ENCODE data around the gene GLYR1.
"Not testable (repeated sequence)": the region's sequence is repeated elsewhere in the genome, so short reads cannot be mapped to it uniquely, and the experiment has no call there.

Gene GLYR1

GRCh38 chr16:4846901-4847773 is at the start of gene GLYR1, which contains the start of gene UBN1:
Gene GLYR1 (minus strand): TSS chr16:4847288. CDS start chr16:4847265, 23 bp downstream.
Gene UBN1 (plus strand): TSS chr16:4847481. CDS start chr16:4852918, 5,437 bp downstream.
- TF ChIP-seq, protein P1, sequence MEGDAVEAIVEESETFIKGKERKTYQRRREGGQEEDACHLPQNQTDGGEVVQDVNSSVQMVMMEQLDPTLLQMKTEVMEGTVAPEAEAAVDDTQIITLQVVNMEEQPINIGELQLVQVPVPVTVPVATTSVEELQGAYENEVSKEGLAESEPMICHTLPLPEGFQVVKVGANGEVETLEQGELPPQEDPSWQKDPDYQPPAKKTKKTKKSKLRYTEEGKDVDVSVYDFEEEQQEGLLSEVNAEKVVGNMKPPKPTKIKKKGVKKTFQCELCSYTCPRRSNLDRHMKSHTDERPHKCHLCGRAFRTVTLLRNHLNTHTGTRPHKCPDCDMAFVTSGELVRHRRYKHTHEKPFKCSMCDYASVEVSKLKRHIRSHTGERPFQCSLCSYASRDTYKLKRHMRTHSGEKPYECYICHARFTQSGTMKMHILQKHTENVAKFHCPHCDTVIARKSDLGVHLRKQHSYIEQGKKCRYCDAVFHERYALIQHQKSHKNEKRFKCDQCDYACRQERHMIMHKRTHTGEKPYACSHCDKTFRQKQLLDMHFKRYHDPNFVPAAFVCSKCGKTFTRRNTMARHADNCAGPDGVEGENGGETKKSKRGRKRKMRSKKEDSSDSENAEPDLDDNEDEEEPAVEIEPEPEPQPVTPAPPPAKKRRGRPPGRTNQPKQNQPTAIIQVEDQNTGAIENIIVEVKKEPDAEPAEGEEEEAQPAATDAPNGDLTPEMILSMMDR (conservative IDR thresholded peaks at IDR 0.05; ENCODE audit: low read length): no peak

DNA sequence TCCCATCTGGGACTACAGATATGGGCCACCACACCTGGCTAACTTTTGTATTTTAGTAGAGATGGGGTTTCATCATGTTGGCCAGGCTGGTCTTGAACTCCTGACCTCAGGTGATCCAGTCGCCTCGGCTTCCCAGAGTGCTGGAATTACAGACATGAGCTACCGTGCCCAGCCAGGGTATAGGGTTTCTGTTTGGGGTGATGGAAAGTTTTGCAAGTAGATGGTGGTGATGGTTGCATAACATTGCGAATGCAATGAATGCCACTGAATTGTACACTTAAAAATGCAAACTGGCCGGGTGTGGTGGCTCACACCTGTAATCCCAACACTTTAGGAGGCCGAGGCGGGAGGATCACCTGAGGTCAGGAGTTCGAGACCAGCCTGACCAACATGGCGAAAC is 49.7 kb upstream of the GLYR1 start:
- DNase-seq (ENCODE audit: low read depth); H3K4me3 ChIP-seq (ENCODE audit: low read length): not testable (repeated sequence)

More at GRCh38 chr16:4846901-4847773, at the start of gene GLYR1, which contains the start of gene UBN1:
- peak within 1 kb of the TSS; percentile 83 for H3K4me3 ChIP-seq (ENCODE audit: low read length)
- peak; percentile 95 for DNase-seq (ENCODE audit: low read depth)

DNA sequence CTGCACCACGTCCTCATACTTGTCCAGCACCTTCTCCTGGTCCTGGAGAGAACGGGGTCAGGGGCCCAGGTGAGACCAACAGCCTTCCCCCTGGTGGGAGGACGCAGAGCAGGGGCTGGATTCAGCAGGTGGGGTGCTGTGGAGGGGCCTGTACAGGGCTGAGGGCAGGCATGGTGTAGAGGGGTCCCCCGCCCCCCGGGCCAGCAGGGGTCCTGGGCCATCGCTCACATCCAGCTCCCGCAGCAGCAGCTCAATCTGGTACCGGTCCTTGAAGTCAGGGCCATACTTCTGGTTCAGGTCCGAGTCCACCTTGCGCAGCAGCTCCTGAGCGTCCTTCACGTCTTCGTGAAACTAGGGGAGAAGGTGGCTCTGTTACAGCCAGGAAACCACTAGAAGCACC is 48.3 kb upstream of the GLYR1 start:
- no peak overlapping the region for H3K4me3 ChIP-seq (ENCODE audit: low read length)
- DNase-seq (ENCODE audit: low read depth): no peak
- TF ChIP-seq, protein P1 (conservative IDR thresholded peaks at IDR 0.05; ENCODE audit: low read length): no peak

DNA sequence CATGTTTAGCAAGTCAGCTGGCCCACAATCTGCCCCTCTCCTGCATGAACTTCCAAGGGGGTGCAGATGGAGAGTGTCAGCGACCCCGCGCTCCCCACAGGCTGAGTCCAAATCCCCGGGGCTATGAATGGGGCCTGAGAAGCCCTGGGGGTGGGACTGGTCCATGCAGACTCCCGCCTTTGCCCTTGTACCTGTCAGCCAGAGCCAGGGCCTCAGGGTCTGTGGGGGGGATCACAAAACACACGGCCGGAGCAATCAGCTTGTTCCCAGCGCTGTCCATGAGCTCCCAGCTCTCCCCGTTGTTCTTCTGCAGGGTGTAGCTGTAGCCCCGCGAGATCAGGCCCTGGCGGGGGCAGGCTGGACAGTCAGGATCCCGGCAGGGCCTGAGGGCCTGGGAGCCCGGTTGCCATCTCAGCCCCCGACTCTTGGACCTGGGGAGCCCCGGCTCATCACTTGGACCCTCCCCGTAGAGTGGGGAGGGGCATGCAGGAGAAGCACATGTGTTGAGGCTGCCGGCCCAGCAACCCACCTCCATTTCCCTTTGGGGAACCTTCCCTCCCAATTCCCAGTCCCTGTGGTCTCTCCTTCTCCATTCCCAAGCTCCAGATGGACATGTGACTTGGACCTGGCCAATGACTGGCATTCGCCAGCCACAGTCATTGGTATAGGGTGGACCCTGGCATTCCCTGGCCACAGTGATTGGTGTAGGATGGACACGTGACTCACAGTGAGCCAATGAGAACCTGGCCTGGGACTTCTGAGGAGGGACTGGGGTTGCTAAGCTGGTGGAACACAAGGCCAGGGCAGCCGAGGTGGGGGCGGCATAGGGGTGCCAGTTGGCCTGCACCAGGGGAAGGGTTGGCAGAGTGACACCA is 47.4 kb upstream of the GLYR1 start:
- no peak overlapping the region for H3K4me3 ChIP-seq (ENCODE audit: low read length)
- TF ChIP-seq, protein P1 (conservative IDR thresholded peaks at IDR 0.05; ENCODE audit: low read length): no peak
- DNase-seq (ENCODE audit: low read depth): no peak

- TF ChIP-seq, protein P1 (conservative IDR thresholded peaks at IDR 0.05; ENCODE audit: low read length): no peak
- DNase-seq (ENCODE audit: low read depth): no peak
- H3K4me3 ChIP-seq (ENCODE audit: low read length): no peak overlapping the region
Measured at GRCh38 chr16:4893103-4893862, 46.2 kb upstream of the GLYR1 start.

GRCh38 chr16:4892361-4893102 is 45.4 kb upstream of the GLYR1 start:
- DNase-seq (ENCODE audit: low read depth): peak; percentile 23
- H3K4me3 ChIP-seq (ENCODE audit: low read length): no peak overlapping the region
- TF ChIP-seq, protein P1 (conservative IDR thresholded peaks at IDR 0.05; ENCODE audit: low read length): no peak

All from AG10803 (cell line).